SK-N-SH (cell line): ENCODE results near the gene LIPA. TPM values are rescaled to one million over a fixed set of nuclear protein-coding genes. Genes with fewer than 3 reads are reported as not detected.

Source experiments
- CTCF ChIA-PET: fragments of 300-600, 350-600 bp; formaldehyde crosslinking; extraction: SDS; loops from one replicate; lab custom pipeline; 2021; lab: Yijun Ruan, JAX
- POLR2A ChIA-PET: fragments of 350-600 bp; sonication (Branson Sonifier 250); formaldehyde crosslinking; extraction: SDS; loops from one replicate; lab custom pipeline; 2020; ENCODE audit warnings: antibody characterized with exemption, inconsistent platforms; lab: Yijun Ruan, JAX
- DNase-seq: peaks from one replicate; pipeline ENCODE4 v3.0.0; 2012
- H2AFZ ChIP-seq: fragments of 200-600 bp; sonication (generic); 2 replicates; pipeline ENCODE4 v1.8.1; 2016; ENCODE audit warnings: antibody characterized with exemption, mild to moderate bottlenecking, low read depth
- H3F3A ChIP-seq: fragments of 200-600 bp; sonication (generic); replicated peaks from 2 replicates; pipeline ENCODE3; 2016; ENCODE audit warnings: antibody characterized with exemption, mild to moderate bottlenecking; ENCODE audit not compliant: insufficient read depth
- H3K27ac ChIP-seq, 2 experiments: fragments of 200-500 bp in 1 of 2; fragments of 200-600 bp in 1 of 2; sonication (Bioruptor generic) in 1 of 2; sonication (generic), shearing (Covaris generic) in 1 of 2; 2 replicates each; pipeline versions ENCODE4 v1.5.1 to v1.6.1; 2014 to 2016; ENCODE audit warnings: low read depth in 2 of 2, inconsistent platforms in 1 of 2, low read length in 1 of 2, mild to moderate bottlenecking in 1 of 2, mixed read lengths in 1 of 2
- H3K27me3 ChIP-seq: fragments of 200-600 bp; sonication (generic), shearing (Covaris generic); 2 replicates; pipeline ENCODE4 v1.6.1; 2016; ENCODE audit warnings: mixed run types; ENCODE audit not compliant: insufficient read depth
- H3K36me3 ChIP-seq, 2 experiments: fragments of 200-500 bp in 1 of 2; fragments of 200-600 bp in 1 of 2; sonication (Bioruptor generic) in 1 of 2; sonication (generic) in 1 of 2; replicated peaks in 1 of 2; 2 replicates each; pipeline versions ENCODE3 to v1.5.1; 2014 to 2016; ENCODE audit warnings: low read length in 1 of 2, mild to moderate bottlenecking in 1 of 2; ENCODE audit not compliant: insufficient read depth in 2 of 2, control insufficient read depth in 1 of 2
- H3K4me1 ChIP-seq, 2 experiments: fragments of 200-500 bp in 1 of 2; fragments of 200-600 bp in 1 of 2; sonication (Bioruptor generic) in 1 of 2; sonication (generic), shearing (Covaris generic) in 1 of 2; 2 replicates each; pipeline versions ENCODE4 v1.5.1 to v1.6.1; 2014 to 2016; ENCODE audit warnings: low read depth in 1 of 2, low read length in 1 of 2, mixed run types in 1 of 2; ENCODE audit not compliant: insufficient read depth in 2 of 2, control insufficient read depth in 1 of 2
- H3K4me2 ChIP-seq: fragments of 200-600 bp; sonication (generic), shearing (Covaris generic); 2 replicates; pipeline ENCODE4 v1.6.1; 2017; ENCODE audit warnings: mixed run types
- H3K4me3 ChIP-seq, 2 experiments: fragments of 200-500 bp in 1 of 2; fragments of 200-600 bp in 1 of 2; sonication (Bioruptor generic) in 1 of 2; sonication (generic), shearing (Covaris generic) in 1 of 2; 2 replicates each; pipeline versions ENCODE4 v1.5.1 to v1.8.1; 2014 to 2016; ENCODE audit warnings: low read depth in 2 of 2, inconsistent platforms in 1 of 2, low read length in 1 of 2, mild to moderate bottlenecking in 1 of 2, mixed read lengths in 1 of 2, moderate library complexity in 1 of 2
- H3K79me2 ChIP-seq: fragments of 200-600 bp; sonication (generic); 2 replicates; pipeline ENCODE4 v1.8.1; 2017; ENCODE audit warnings: mild to moderate bottlenecking; ENCODE audit not compliant: insufficient read depth
- H3K9ac ChIP-seq: fragments of 200-600 bp; sonication (generic); 2 replicates; pipeline ENCODE4 v1.6.1; 2017; ENCODE audit warnings: mixed run types
- H3K9me2 ChIP-seq: fragments of 200-600 bp; sonication (generic); 2 replicates; pipeline ENCODE4 v1.6.1; 2017; ENCODE audit warnings: mixed run types
- H3K9me3 ChIP-seq: fragments of 200-600 bp; sonication (generic); 2 replicates; pipeline ENCODE4 v1.6.1; 2017; ENCODE audit warnings: mixed run types, mild to moderate bottlenecking, moderate library complexity
- H4K20me1 ChIP-seq: fragments of 200-600 bp; sonication (generic); 2 replicates; pipeline ENCODE4 v1.6.1; 2017; ENCODE audit warnings: mild to moderate bottlenecking, mixed run types; ENCODE audit not compliant: insufficient read depth
- GABPA ChIP-seq: IDR thresholded peaks from 2 replicates; pipeline ENCODE4 v1.4.0; 2012; ENCODE audit warnings: low read depth, mild to moderate bottlenecking
- GATA2 ChIP-seq: sonication (generic); formaldehyde crosslinking; IDR thresholded peaks from 2 replicates; pipeline ENCODE4 v1.5.0; 2020; ENCODE audit warnings: mild to moderate bottlenecking, missing genetic modification reagents
- MEF2A ChIP-seq: IDR thresholded peaks from 2 replicates; pipeline ENCODE4 v1.4.0; 2012; ENCODE audit warnings: low read depth, borderline replicate concordance
- NRF1 ChIP-seq: IDR thresholded peaks from 2 replicates; pipeline ENCODE4 v1.6.1; 2012; ENCODE audit warnings: low read depth, mild to moderate bottlenecking, low read length
- SMC3 ChIP-seq: IDR thresholded peaks from 2 replicates; pipeline ENCODE4 v1.6.1; 2012; ENCODE audit warnings: low read depth, low read length, improper control_type of control experiment
- TAF1 ChIP-seq: IDR thresholded peaks from 2 replicates; pipeline ENCODE4 v1.6.1; 2012; ENCODE audit warnings: low read depth, mild to moderate bottlenecking, low read length, moderate library complexity, borderline replicate concordance
- YY1 ChIP-seq: IDR thresholded peaks from 2 replicates; pipeline ENCODE4 v1.4.0; 2012; ENCODE audit warnings: low read depth, mild to moderate bottlenecking
- whole genome bisulfite sequencing: methylation state at CpG from one replicate; pipeline ENCODE4 v1.1.6; 2017; ENCODE audit warnings: low lambda C conversion rate; 5-methylcytosine and 5-hydroxymethylcytosine counted together
- polyA plus RNA-seq, 3 experiments: library from polyadenylated mRNA; depleted of rRNA; stranded (reverse); fragments of >200 nt; gene quantifications; 2 replicates each; pipeline ENCODE4 v1.2.3, GENCODE V29; 2012
- TF ChIP-seq, protein P1 (sequence below): fragments of 150-350 bp; IDR thresholded peaks from 2 replicates; pipeline ENCODE4 v1.6.1; 2016; ENCODE audit warnings: mild to moderate bottlenecking, low read depth, low read length

LIPA gene
- polyA plus RNA-seq, 1 of the 3 experiments (the other 2 are of a cell fraction) = 43.2 TPM

DNA sequence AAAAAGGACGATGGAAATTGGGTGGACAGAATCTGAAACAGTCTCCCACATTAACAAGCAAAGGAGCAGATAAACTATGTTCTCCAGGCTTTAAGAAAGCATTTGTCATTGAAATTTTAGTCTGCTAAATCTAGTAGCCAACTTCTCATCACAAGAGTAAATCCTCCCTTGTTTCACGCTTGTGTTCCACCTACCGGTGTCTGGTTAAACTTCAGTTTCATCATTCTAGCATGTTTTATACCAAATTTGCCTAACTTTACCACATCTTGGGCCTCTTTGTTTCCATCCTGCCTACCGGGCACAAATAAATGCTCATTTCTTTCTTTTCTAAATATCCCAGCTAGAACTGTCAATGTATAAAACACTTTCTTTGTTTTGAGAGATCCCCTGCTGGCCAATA is 5.8 kb downstream of the LIPA start:
- WGBS = 72% methylated on average over 4 of the region's 4 CpGs
- TF ChIP-seq SMC3 (no peak), MEF2A (no peak), GATA2 (CRISPR knock-in tag) (no peak), YY1 (no peak), NRF1 (no peak)
- TF ChIP-seq, protein P1, sequence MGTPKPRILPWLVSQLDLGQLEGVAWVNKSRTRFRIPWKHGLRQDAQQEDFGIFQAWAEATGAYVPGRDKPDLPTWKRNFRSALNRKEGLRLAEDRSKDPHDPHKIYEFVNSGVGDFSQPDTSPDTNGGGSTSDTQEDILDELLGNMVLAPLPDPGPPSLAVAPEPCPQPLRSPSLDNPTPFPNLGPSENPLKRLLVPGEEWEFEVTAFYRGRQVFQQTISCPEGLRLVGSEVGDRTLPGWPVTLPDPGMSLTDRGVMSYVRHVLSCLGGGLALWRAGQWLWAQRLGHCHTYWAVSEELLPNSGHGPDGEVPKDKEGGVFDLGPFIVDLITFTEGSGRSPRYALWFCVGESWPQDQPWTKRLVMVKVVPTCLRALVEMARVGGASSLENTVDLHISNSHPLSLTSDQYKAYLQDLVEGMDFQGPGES = no peak
- Histone ChIP-seq H3K9me2 (no peaks in the 10 kb centered on the region), H2AFZ (no peak overlapping the region), H3K4me3 (no peak overlapping the region), H3K4me1 (peaks cover 0 to 2% of the 10 kb centered on the region in 2 experiments; a peak in 1 of 4 replicates), H3K36me3 (peaks cover 4 to 11% of the 10 kb centered on the region in 2 experiments), H3K27ac (no peak overlapping the region), H3K79me2 (no peaks in the 10 kb centered on the region), H3K27me3 (no peaks in the 10 kb centered on the region), H3K9ac (no peak overlapping the region), H3K4me2 (no peak overlapping the region), H3F3A (no peaks in the 10 kb centered on the region), H4K20me1 (no peaks in the 10 kb centered on the region), H3K9me3 (no peaks in the 10 kb centered on the region)
- POLR2A ChIA-PET = no interaction called here
- no peak for DNase-seq
- CTCF ChIA-PET = interaction anchor here (1.0 to 1.4 kb wide), 4 partner anchors 10 to 144 kb away, joined by 3 to 5 read pairs (median 4); no protein-coding TSS in a partner anchor

DNA sequence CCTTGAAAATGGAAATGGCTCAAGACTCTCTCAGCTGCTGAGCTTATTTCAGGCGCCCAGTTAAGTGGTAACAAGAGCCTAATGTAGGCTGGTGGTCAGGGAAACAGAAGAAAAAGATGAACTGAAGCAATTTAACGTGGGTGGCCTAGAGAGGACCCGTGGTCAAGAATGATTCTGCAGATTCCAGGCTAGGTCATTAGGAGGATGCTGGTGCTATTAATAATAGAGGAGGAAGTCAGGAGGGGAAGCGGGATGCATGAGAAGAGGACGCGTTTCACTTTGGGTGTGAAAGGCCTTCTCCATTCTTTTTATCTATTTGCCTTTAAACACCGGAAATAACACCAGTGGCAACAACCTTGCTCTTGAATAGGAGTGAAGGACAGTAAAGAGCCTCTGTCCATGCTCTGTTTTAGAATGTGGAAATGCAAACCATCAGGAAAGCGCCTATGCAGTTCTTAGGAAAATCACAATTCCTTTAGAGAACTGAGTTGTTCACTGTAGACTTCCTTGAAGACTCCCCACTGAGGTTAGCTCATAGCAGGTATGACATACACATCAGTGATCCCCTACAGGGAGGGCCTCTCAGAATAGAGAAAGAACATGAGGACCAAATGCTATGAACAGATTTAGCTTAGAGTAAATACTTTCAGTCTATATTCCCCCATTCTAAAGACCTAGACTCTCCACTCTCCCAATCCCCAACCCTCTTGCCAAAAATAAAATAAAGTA is 8.6 kb downstream of the LIPA start:
- Histone ChIP-seq H2AFZ (no peak overlapping the region), H3K79me2 (no peaks in the 10 kb centered on the region; the same call in 1 of the 2 replicates), H3K9ac (no peak overlapping the region), H3K36me3 (peaks cover 9 to 11% of the 10 kb centered on the region in 2 experiments), H3K27ac (no peak overlapping the region), H3K4me1 (no peaks in the 10 kb centered on the region; a peak in 1 of 4 replicates), H3F3A (no peaks in the 10 kb centered on the region), H3K4me3 (no peak overlapping the region), H3K9me2 (no peaks in the 10 kb centered on the region), H3K4me2 (no peak overlapping the region), H4K20me1 (no peaks in the 10 kb centered on the region), H3K9me3 (no peaks in the 10 kb centered on the region), H3K27me3 (no peaks in the 10 kb centered on the region)
- TF ChIP-seq GATA2 (CRISPR knock-in tag) (no peak), TAF1 (no peak), SMC3 (no peak)
- ChIA-PET CTCF (interaction anchor here (1.0 to 1.3 kb wide), 2 partner anchors 26 to 29 kb away, joined by 3 to 4 read pairs; no protein-coding TSS in a partner anchor), POLR2A (no interaction called here)
- 70% methylated on average over 8 of the region's 8 CpGs for WGBS
- DNase-seq = no peak

DNA sequence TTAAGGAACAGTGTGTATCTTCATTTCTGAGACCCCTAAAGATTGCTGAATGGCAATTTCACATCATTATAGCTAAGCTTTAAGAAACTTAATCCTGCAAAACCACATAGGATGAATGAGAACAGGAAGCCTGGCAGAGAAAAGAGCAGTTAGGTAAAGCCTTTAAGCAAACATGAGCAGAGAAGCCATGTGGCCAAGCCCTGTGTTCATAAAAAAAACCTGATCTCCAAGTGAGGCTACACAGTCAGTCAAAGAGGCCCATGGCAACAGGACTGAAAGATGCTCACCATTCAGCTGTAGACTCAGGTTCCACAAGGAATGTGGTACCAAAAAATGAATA is 9.3 kb downstream of the LIPA start:
- peaks cover 9 to 11% of the 10 kb centered on the region in 2 experiments for H3K36me3 ChIP-seq
- no peak for TF ChIP-seq GABPA
- no peaks in the 10 kb centered on the region; a peak in 1 of 4 replicates for H3K4me1 ChIP-seq
- H2AFZ ChIP-seq = no peak overlapping the region
- no peaks in the 10 kb centered on the region for H3K9me3 ChIP-seq
- no peaks in the 10 kb centered on the region; the same call in 1 of the 2 replicates for H3K79me2 ChIP-seq
- H3K4me2 ChIP-seq = no peak overlapping the region
- CTCF ChIA-PET = interaction anchor here (0.9 kb wide), 1 partner anchor 25 kb away, joined by 3 read pairs; no protein-coding TSS in a partner anchor
- no peak overlapping the region for H3K27ac ChIP-seq
- H3F3A ChIP-seq = no peaks in the 10 kb centered on the region
- H3K4me3 ChIP-seq = no peak overlapping the region
- no peaks in the 10 kb centered on the region for H3K9me2 ChIP-seq
- no peaks in the 10 kb centered on the region for H4K20me1 ChIP-seq
- no peak for DNase-seq
- H3K27me3 ChIP-seq = no peaks in the 10 kb centered on the region
- H3K9ac ChIP-seq = no peak overlapping the region
- POLR2A ChIA-PET = no interaction called here
